IMR-90 (cell line): Measurements from ENCODE around the gene DCUN1D3. TPM values are rescaled to one million over a fixed set of nuclear protein-coding genes. Genes with fewer than 3 reads are reported as not detected.

Experiments
- ATAC-seq: fragments of 200-7000 bp; cut with Tn5 transposase; 2 replicates; pipeline ENCODE4 v1.9.1; 2020; ENCODE audit warnings: low read depth, mild to moderate bottlenecking, moderate library complexity
- BruUV-seq: library from RNA; stranded (reverse); fragments of 400-500 nt; replicated peaks from 2 replicates; lab custom pipeline; 2021; lab: Mats Ljungman, UMichigan
- CTCF ChIA-PET: fragments of 300-600 bp; formaldehyde crosslinking; extraction: SDS; loops from one replicate; lab custom pipeline; 2021; ENCODE audit warnings: antibody characterized with exemption; lab: Yijun Ruan, JAX
- POLR2A ChIA-PET: fragments of 300-600 bp; sonication (Branson Sonifier 250); formaldehyde crosslinking; loops from one replicate; lab custom pipeline; 2022; ENCODE audit warnings: antibody characterized with exemption; ENCODE audit not compliant: unreplicated experiment; lab: Charles Lee
- DNase-seq: peaks from one replicate; pipeline ENCODE4 v3.0.0; 2013
- H2AFZ ChIP-seq: replicated peaks from 2 replicates; pipeline ENCODE3; 2013; ENCODE audit warnings: low read length, mild to moderate bottlenecking; ENCODE audit not compliant: poor library complexity
- H2AK5ac ChIP-seq: 2 replicates; pipeline ENCODE4 v1.6.1; 2013; ENCODE audit warnings: low read depth, low read length, inconsistent platforms
- H2AK9ac ChIP-seq: replicated peaks from 2 replicates; pipeline ENCODE3; 2013; ENCODE audit warnings: mild to moderate bottlenecking, low read depth, low read length, moderate library complexity; ENCODE audit not compliant: poor library complexity
- H2BK120ac ChIP-seq: 2 replicates; pipeline ENCODE4 v1.6.1; 2013; ENCODE audit warnings: low read depth, low read length, inconsistent platforms
- H2BK15ac ChIP-seq: 3 replicates; pipeline ENCODE4 v1.6.1; 2013; ENCODE audit warnings: low read depth, low read length, inconsistent platforms
- H2BK20ac ChIP-seq: 2 replicates; pipeline ENCODE4 v1.6.1; 2013; ENCODE audit warnings: low read depth, mild to moderate bottlenecking, inconsistent platforms, low read length, moderate library complexity
- H2BK5ac ChIP-seq: 2 replicates; pipeline ENCODE4 v1.6.1; 2013; ENCODE audit warnings: mild to moderate bottlenecking, low read depth, low read length, inconsistent platforms; ENCODE audit not compliant: poor library complexity, severe bottlenecking
- H3K14ac ChIP-seq: replicated peaks from 2 replicates; pipeline ENCODE4 v1.6.1; 2013; ENCODE audit warnings: low read depth, low read length, inconsistent platforms
- H3K18ac ChIP-seq: 2 replicates; pipeline ENCODE4 v1.6.1; 2013; ENCODE audit warnings: low read depth, low read length, control low read depth
- H3K23ac ChIP-seq: 2 replicates; pipeline ENCODE4 v1.6.1; 2013; ENCODE audit warnings: low read depth, low read length, inconsistent platforms
- H3K27ac ChIP-seq: 2 replicates; pipeline ENCODE4 v1.5.1; 2013; ENCODE audit warnings: mild to moderate bottlenecking, control low read depth, low read length; ENCODE audit not compliant: insufficient read depth
- H3K27me3 ChIP-seq: 2 replicates; pipeline ENCODE4 v1.6.1; 2013; ENCODE audit warnings: low read length; ENCODE audit not compliant: control insufficient read depth, insufficient read depth
- H3K36me3 ChIP-seq: 2 replicates; pipeline ENCODE4 v1.6.1; 2013; ENCODE audit warnings: low read length, mixed read lengths; ENCODE audit not compliant: control insufficient read depth, insufficient read depth
- H3K4ac ChIP-seq: 2 replicates; pipeline ENCODE4 v1.6.1; 2013; ENCODE audit warnings: low read depth, low read length, inconsistent platforms
- H3K4me1 ChIP-seq: 2 replicates; pipeline ENCODE4 v1.6.1; 2013; ENCODE audit warnings: low read length, mixed read lengths; ENCODE audit not compliant: control insufficient read depth, insufficient read depth
- H3K4me2 ChIP-seq: 2 replicates; pipeline ENCODE4 v1.6.1; 2013; ENCODE audit warnings: low read depth, mild to moderate bottlenecking, control low read depth, low read length, moderate library complexity
- H3K4me3 ChIP-seq: 2 replicates; pipeline ENCODE4 v1.5.1; 2013; ENCODE audit warnings: low read depth, mild to moderate bottlenecking, control low read depth, low read length, moderate library complexity; ENCODE audit not compliant: insufficient read depth
- H3K56ac ChIP-seq: 2 replicates; pipeline ENCODE4 v1.6.1; 2013; ENCODE audit warnings: low read length, inconsistent platforms; ENCODE audit not compliant: insufficient read depth; ENCODE audit errors: extremely low read depth
- H3K79me1 ChIP-seq, 2 experiments: 2 replicates each; pipeline ENCODE4 v1.6.1; 2013; ENCODE audit warnings: low read length in 2 of 2, inconsistent platforms in 1 of 2, low read depth in 1 of 2
- H3K9ac ChIP-seq: 2 replicates; pipeline ENCODE4 v1.6.1; 2013; ENCODE audit warnings: low read depth, low read length, control low read depth
- H3K9me1 ChIP-seq: 2 replicates; pipeline ENCODE4 v1.6.1; 2013; ENCODE audit warnings: low read length, inconsistent platforms; ENCODE audit not compliant: insufficient read depth
- H3K9me3 ChIP-seq: 2 replicates; pipeline ENCODE4 v1.6.1; 2013; ENCODE audit warnings: low read length; ENCODE audit not compliant: control insufficient read depth, insufficient read depth
- H4K20me1 ChIP-seq: 2 replicates; pipeline ENCODE4 v1.6.1; 2013; ENCODE audit warnings: low read length, inconsistent platforms; ENCODE audit not compliant: insufficient read depth
- H4K5ac ChIP-seq: 2 replicates; pipeline ENCODE4 v1.6.1; 2013; ENCODE audit warnings: mild to moderate bottlenecking, low read depth, low read length, control low read depth
- H4K8ac ChIP-seq, 2 experiments: 2 replicates each; pipeline ENCODE4 v1.6.1; 2013; ENCODE audit warnings: low read depth in 2 of 2, low read length in 2 of 2, control low read depth in 1 of 2, inconsistent platforms in 1 of 2
- H4K91ac ChIP-seq: 2 replicates; pipeline ENCODE4 v1.6.1; 2013; ENCODE audit warnings: low read depth, low read length, inconsistent platforms; ENCODE audit not compliant: insufficient read depth
- BHLHE40 ChIP-seq: fragments of 150-350 bp; IDR thresholded peaks from 2 replicates; pipeline ENCODE4 v1.6.1; 2016; ENCODE audit warnings: mild to moderate bottlenecking, low read depth, low read length
- CEBPB ChIP-seq: IDR thresholded peaks from 2 replicates; pipeline ENCODE4 v1.6.1; 2012; ENCODE audit warnings: low read depth, low read length, improper control_type of control experiment
- CHD1 ChIP-seq: IDR thresholded peaks from 2 replicates; pipeline ENCODE4 v1.6.1; 2012; ENCODE audit warnings: low read depth, low read length, improper control_type of control experiment
- CTCF ChIP-seq: conservative IDR thresholded peaks from 2 replicates; pipeline ENCODE4 v1.5.1; 2012; ENCODE audit warnings: mild to moderate bottlenecking, low read depth, low read length, improper control_type of control experiment
- MAFK ChIP-seq: IDR thresholded peaks from 2 replicates; pipeline ENCODE4 v1.6.1; 2012; ENCODE audit warnings: low read depth, low read length, improper control_type of control experiment
- MAZ ChIP-seq: IDR thresholded peaks from 2 replicates; pipeline ENCODE4 v1.6.1; 2012; ENCODE audit warnings: low read depth, mild to moderate bottlenecking, low read length, improper control_type of control experiment, moderate library complexity, borderline replicate concordance
- NFE2L2 ChIP-seq: fragments of 150-350 bp; IDR thresholded peaks from 2 replicates; pipeline ENCODE4 v1.6.1; 2016; ENCODE audit warnings: low read depth, mild to moderate bottlenecking, low read length
- POLR2A ChIP-seq: IDR thresholded peaks from 2 replicates; pipeline ENCODE4 v1.6.1; 2012; ENCODE audit warnings: mild to moderate bottlenecking, low read depth, low read length
- RAD21 ChIP-seq: IDR thresholded peaks from 2 replicates; pipeline ENCODE4 v1.6.1; 2012; ENCODE audit warnings: low read length, improper control_type of control experiment
- RCOR1 ChIP-seq: IDR thresholded peaks from 2 replicates; pipeline ENCODE4 v1.6.1; 2012; ENCODE audit warnings: mild to moderate bottlenecking, low read length, improper control_type of control experiment; ENCODE audit not compliant: insufficient replicate concordance
- RFX5 ChIP-seq: IDR thresholded peaks from 2 replicates; pipeline ENCODE4 v1.8.0; 2012; ENCODE audit warnings: low read depth, mild to moderate bottlenecking, low read length, moderate library complexity
- WGBS, 2 experiments: methylation state at CpG; one replicate each; pipeline versions ENCODE4 v1.1.5 to v1.1.7; 2013; ENCODE audit warnings: missing lambda C conversion rate in 2 of 2; ENCODE audit not compliant: insufficient read length in 1 of 2; ENCODE audit errors: extremely low coverage in 2 of 2; 5-methylcytosine and 5-hydroxymethylcytosine counted together
- dilution Hi-C: fragments of 300-500 bp; cut with HindIII; formaldehyde crosslinking; loops from one replicate; pipeline ENCODE4 v1.14.3; 2018; ENCODE audit warnings: low sequenced_read_pairs; ENCODE audit not compliant: unreplicated experiment
- in situ Hi-C: fragments of 300-500 bp; cut with MboI; formaldehyde crosslinking; loops from 3 replicates; pipeline ENCODE4 v1.14.3; 2019; ENCODE audit warnings: low sequenced_read_pairs, inconsistent platforms, mixed read lengths
- intact Hi-C: fragments of 100-400 bp; cut with micrococcal nuclease; formaldehyde crosslinking; loops from 2 replicates; pipeline ENCODE4 v1.10.0; 2022
- polyA plus RNA-seq, 3 experiments: library from polyadenylated mRNA; depleted of rRNA; stranded (reverse); fragments of >200 nt; gene quantifications; 2 replicates each; pipeline ENCODE4 v1.2.3, GENCODE V29; 2012; ENCODE audit warnings: low replicate concordance in 1 of 3
- total RNA-seq: library from RNA; depleted of rRNA; stranded (reverse); fragments of >200 nt; gene quantifications from 2 replicates; pipeline ENCODE4 v1.2.3, GENCODE V29; 2012
- TF ChIP-seq, protein P1 (sequence below): fragments of 150-350 bp; IDR thresholded peaks from 2 replicates; pipeline ENCODE4 v1.6.1; 2017; ENCODE audit warnings: mild to moderate bottlenecking, antibody characterized with exemption, low read length, low read depth
- TF ChIP-seq, protein P2 (sequence below): fragments of 150-350 bp; IDR thresholded peaks from 2 replicates; pipeline ENCODE4 v1.6.1; 2016; ENCODE audit warnings: low read depth, mild to moderate bottlenecking, low read length, moderate library complexity, borderline replicate concordance

DCUN1D3 gene
- total and polyA plus RNA-seq, 2 of the 4 experiments (the other 2 are of a cell fraction), result 8.1 to 42.3 TPM

- dilution Hi-C loops, result no loop called here
- H3K4me3 ChIP-seq, result no peak overlapping the region
- no peak overlapping the region for H3K4me2 ChIP-seq
- no peak overlapping the region for H3K9ac ChIP-seq
- H2BK15ac ChIP-seq, result no peak overlapping the region
- H3K56ac ChIP-seq, result no peak overlapping the region
- DNase-seq (no peak), ATAC-seq (no peak)
- H3K9me1 ChIP-seq, result peaks cover 12% of the 10 kb centered on the region
- H2AK9ac ChIP-seq, result no peak overlapping the region
- no peak overlapping the region for H3K23ac ChIP-seq
- H2BK20ac ChIP-seq, result no peak overlapping the region
- WGBS, 2 experiments, result 100% methylated on average over 1 of the region's 2 CpGs; no CpG with 5 or more reads in 1 of the 2 experiments
- H2AFZ ChIP-seq, result no peak overlapping the region
- H4K5ac ChIP-seq, result no peak overlapping the region
- H3K4ac ChIP-seq, result no peak overlapping the region
- no TSS peak for BruUV-seq
- no peaks in the 10 kb centered on the region for H3K27me3 ChIP-seq
- intact Hi-C loops, result loop anchor here (2.0 kb wide), 1 partner anchor 34 kb away; no protein-coding TSS in a partner anchor
- H3K14ac ChIP-seq, result no peak overlapping the region
- no peak overlapping the region for H2BK120ac ChIP-seq
- H3K4me1 ChIP-seq, result peaks cover 6% of the 10 kb centered on the region
- no peak overlapping the region for H4K91ac ChIP-seq
- H3K79me1 ChIP-seq, result peaks cover 35 to 85% of the 10 kb centered on the region in 2 experiments
- H3K18ac ChIP-seq, result no peak overlapping the region
- H2BK5ac ChIP-seq, result no peak overlapping the region
- no peak overlapping the region for H2AK5ac ChIP-seq
- H3K36me3 ChIP-seq, result peaks cover 22% of the 10 kb centered on the region
- in situ Hi-C loops, result no loop called here
- no peak overlapping the region for H4K8ac ChIP-seq
- H3K9me3 ChIP-seq, result no peaks in the 10 kb centered on the region
- TF ChIP-seq RFX5 (no peak), BHLHE40 (no peak), CTCF (no peak), RAD21 (no peak), RCOR1 (no peak), CEBPB (no peak), CHD1 (no peak), POLR2A (no peak), NFE2L2 (no peak), MAFK (no peak), MAZ (no peak)
- TF ChIP-seq, protein P1, sequence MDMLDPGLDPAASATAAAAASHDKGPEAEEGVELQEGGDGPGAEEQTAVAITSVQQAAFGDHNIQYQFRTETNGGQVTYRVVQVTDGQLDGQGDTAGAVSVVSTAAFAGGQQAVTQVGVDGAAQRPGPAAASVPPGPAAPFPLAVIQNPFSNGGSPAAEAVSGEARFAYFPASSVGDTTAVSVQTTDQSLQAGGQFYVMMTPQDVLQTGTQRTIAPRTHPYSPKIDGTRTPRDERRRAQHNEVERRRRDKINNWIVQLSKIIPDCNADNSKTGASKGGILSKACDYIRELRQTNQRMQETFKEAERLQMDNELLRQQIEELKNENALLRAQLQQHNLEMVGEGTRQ, result no peak
- TF ChIP-seq, protein P2, sequence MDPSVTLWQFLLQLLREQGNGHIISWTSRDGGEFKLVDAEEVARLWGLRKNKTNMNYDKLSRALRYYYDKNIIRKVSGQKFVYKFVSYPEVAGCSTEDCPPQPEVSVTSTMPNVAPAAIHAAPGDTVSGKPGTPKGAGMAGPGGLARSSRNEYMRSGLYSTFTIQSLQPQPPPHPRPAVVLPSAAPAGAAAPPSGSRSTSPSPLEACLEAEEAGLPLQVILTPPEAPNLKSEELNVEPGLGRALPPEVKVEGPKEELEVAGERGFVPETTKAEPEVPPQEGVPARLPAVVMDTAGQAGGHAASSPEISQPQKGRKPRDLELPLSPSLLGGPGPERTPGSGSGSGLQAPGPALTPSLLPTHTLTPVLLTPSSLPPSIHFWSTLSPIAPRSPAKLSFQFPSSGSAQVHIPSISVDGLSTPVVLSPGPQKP, result no peak
- ChIA-PET CTCF (no interaction called here), POLR2A (no interaction called here)
- peaks cover 74% of the 10 kb centered on the region for H4K20me1 ChIP-seq
- no peak overlapping the region for H3K27ac ChIP-seq
Measured at GRCh38 chr16:20894388-20894787, 5.8 kb downstream of the DCUN1D3 start.
